ENCODE results near the gene CLPTM1.

CLPTM1 gene

DNA sequence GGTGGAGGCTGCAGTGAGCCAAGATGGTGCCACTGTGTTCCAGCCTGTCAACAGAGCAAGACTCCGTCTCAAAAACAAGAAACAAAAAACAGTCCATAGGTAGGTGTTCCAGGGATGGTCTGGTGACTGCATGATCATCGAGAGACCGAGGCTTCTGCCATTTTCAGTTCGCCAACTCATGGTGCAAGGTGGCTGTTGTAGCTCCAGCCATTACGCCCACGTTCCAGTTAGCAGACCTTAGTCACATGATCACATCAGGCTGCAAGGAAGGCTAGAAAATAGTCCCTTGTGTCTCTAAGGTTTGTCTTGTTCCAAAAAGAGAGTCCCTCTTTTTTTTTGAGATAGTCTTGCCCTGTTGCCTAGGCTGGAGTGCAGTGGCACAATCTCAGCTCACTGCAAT, 80.6 kb downstream of the CLPTM1 start:
- no peak overlapping the region for H3K18ac ChIP-seq (ENCODE audit: low read length)
- H3K9me3 ChIP-seq (replicated peaks in 1 of 2; ENCODE audit: control insufficient read depth in 2 of 2, insufficient read depth in 1 of 2, low read depth in 1 of 2, low read length in 2 of 2): peaks cover 0 to 3% of the 10 kb centered on the region in 2 donors
- H3K4ac ChIP-seq (ENCODE audit: low read length): no peak overlapping the region
- H3K27me3 ChIP-seq (ENCODE audit: control insufficient read depth in 3 of 3, insufficient read depth in 3 of 3, low read depth in 1 of 3, low read length in 3 of 3): no peaks in the 10 kb centered on the region
- no peak overlapping the region for H3K4me2 ChIP-seq (ENCODE audit: insufficient read depth, low read length, poor library complexity, severe bottlenecking)
- H3K23ac ChIP-seq (ENCODE audit: low read depth, low read length, poor library complexity): no peak overlapping the region
- no peak overlapping the region for H2BK12ac ChIP-seq (ENCODE audit: low read length)
- H3K36me3 ChIP-seq (replicated peaks in 1 of 2; ENCODE audit: control insufficient read depth in 2 of 2, insufficient read depth in 2 of 2, low read length in 2 of 2): peaks cover 11 to 13% of the 10 kb centered on the region in 2 donors
- H3K27ac ChIP-seq (replicated peaks; ENCODE audit: low read length): no peak overlapping the region
- H3K9ac ChIP-seq (ENCODE audit: low read depth, low read length, poor library complexity): no peak overlapping the region
- H3K4me1 ChIP-seq (ENCODE audit: control insufficient read depth in 2 of 2, insufficient read depth in 1 of 2, low read depth in 1 of 2, low read length in 2 of 2): peaks cover 8 to 11% of the 10 kb centered on the region in 2 donors
- no peak overlapping the region for H3K4me3 ChIP-seq (ENCODE audit: low read length in 2 of 2)
- no peak overlapping the region for H2AFZ ChIP-seq (ENCODE audit: low read length)
- no peak overlapping the region for H2AK5ac ChIP-seq (ENCODE audit: low read depth, low read length)
- WGBS, 2 donors (ENCODE audit: extremely low coverage in 2 of 2, insufficient read length in 2 of 2, insufficient replicate concordance in 1 of 2): no CpG with 5 or more reads among the region's 6 CpGs
- no peak overlapping the region for H4K91ac ChIP-seq (ENCODE audit: low read depth, low read length, poor library complexity)
- H3K79me1 ChIP-seq (ENCODE audit: low read depth, low read length): peaks cover 13% of the 10 kb centered on the region
- no peak overlapping the region for H2BK120ac ChIP-seq (ENCODE audit: low read depth, low read length)
- no peak overlapping the region for H2BK5ac ChIP-seq (ENCODE audit: low read length)
- no peak for DNase-seq (ENCODE audit: low spot score)
- no peak overlapping the region for H2BK15ac ChIP-seq (ENCODE audit: low read length)
- no peak overlapping the region for H3K14ac ChIP-seq (ENCODE audit: low read length)
- H4K8ac ChIP-seq (ENCODE audit: low read depth, low read length): no peak overlapping the region

DNA sequence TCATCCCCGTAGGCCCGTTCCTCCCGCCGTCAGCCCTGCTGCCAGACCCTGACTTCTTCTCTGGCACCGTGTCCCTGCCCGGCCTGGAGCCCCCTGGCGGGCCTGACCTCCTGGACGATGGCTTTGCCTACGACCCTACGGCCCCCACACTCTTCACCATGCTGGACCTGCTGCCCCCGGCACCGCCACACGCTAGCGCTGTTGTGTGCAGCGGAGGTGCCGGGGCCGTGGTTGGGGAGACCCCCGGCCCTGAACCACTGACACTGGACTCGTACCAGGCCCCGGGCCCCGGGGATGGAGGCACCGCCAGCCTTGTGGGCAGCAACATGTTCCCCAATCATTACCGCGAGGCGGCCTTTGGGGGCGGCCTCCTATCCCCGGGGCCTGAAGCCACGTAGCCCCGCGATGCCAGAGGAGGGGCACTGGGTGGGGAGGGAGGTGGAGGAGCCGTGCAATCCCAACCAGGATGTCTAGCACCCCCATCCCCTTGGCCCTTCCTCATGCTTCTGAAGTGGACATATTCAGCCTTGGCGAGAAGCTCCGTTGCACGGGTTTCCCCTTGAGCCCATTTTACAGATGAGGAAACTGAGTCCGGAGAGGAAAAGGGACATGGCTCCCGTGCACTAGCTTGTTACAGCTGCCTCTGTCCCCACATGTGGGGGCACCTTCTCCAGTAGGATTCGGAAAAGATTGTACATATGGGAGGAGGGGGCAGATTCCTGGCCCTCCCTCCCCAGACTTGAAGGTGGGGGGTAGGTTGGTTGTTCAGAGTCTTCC, 82.4 kb downstream of the CLPTM1 start:
- Histone ChIP-seq H3K18ac (ENCODE audit: low read length) (no peak overlapping the region), H3K4ac (ENCODE audit: low read length) (no peak overlapping the region), H3K23ac (ENCODE audit: low read depth, low read length, poor library complexity) (peak overlapping the region; percentile 83), H3K27me3 (ENCODE audit: control insufficient read depth in 3 of 3, insufficient read depth in 3 of 3, low read depth in 1 of 3, low read length in 3 of 3) (no peaks in the 10 kb centered on the region), H3K27ac (replicated peaks; ENCODE audit: low read length) (no peak overlapping the region), H3K4me2 (ENCODE audit: insufficient read depth, low read length, poor library complexity, severe bottlenecking) (no peak overlapping the region), H2BK12ac (ENCODE audit: low read length) (no peak overlapping the region), H3K9me3 (replicated peaks in 1 of 2; ENCODE audit: control insufficient read depth in 2 of 2, insufficient read depth in 1 of 2, low read depth in 1 of 2, low read length in 2 of 2) (peaks cover 0 to 1% of the 10 kb centered on the region in 2 donors), H4K8ac (ENCODE audit: low read depth, low read length) (no peak overlapping the region), H3K4me1 (ENCODE audit: control insufficient read depth in 2 of 2, insufficient read depth in 1 of 2, low read depth in 1 of 2, low read length in 2 of 2) (peaks cover 8 to 11% of the 10 kb centered on the region in 2 donors), H3K36me3 (replicated peaks in 1 of 2; ENCODE audit: control insufficient read depth in 2 of 2, insufficient read depth in 2 of 2, low read length in 2 of 2) (peaks cover 23 to 29% of the 10 kb centered on the region in 2 donors), H2BK15ac (ENCODE audit: low read length) (peak overlapping the region; percentile 24), H3K9ac (ENCODE audit: low read depth, low read length, poor library complexity) (no peak overlapping the region), H4K91ac (ENCODE audit: low read depth, low read length, poor library complexity) (peak overlapping the region; percentile 50), H2BK120ac (ENCODE audit: low read depth, low read length) (no peak overlapping the region), H3K79me1 (ENCODE audit: low read depth, low read length) (peaks cover 15% of the 10 kb centered on the region), H2AK5ac (ENCODE audit: low read depth, low read length) (peak overlapping the region; percentile 68), H2BK5ac (ENCODE audit: low read length) (peak overlapping the region; percentile 24), H3K4me3 (ENCODE audit: low read length in 2 of 2) (peak overlapping the region in 1 of 2 donors; percentile 27), H2AFZ (ENCODE audit: low read length) (no peak overlapping the region), H3K14ac (ENCODE audit: low read length) (no peak overlapping the region)
- DNase-seq (ENCODE audit: low spot score): no peak
- WGBS, 2 donors (ENCODE audit: extremely low coverage in 2 of 2, insufficient read length in 2 of 2, insufficient replicate concordance in 1 of 2): no CpG with 5 or more reads among the region's 37 CpGs

DNA sequence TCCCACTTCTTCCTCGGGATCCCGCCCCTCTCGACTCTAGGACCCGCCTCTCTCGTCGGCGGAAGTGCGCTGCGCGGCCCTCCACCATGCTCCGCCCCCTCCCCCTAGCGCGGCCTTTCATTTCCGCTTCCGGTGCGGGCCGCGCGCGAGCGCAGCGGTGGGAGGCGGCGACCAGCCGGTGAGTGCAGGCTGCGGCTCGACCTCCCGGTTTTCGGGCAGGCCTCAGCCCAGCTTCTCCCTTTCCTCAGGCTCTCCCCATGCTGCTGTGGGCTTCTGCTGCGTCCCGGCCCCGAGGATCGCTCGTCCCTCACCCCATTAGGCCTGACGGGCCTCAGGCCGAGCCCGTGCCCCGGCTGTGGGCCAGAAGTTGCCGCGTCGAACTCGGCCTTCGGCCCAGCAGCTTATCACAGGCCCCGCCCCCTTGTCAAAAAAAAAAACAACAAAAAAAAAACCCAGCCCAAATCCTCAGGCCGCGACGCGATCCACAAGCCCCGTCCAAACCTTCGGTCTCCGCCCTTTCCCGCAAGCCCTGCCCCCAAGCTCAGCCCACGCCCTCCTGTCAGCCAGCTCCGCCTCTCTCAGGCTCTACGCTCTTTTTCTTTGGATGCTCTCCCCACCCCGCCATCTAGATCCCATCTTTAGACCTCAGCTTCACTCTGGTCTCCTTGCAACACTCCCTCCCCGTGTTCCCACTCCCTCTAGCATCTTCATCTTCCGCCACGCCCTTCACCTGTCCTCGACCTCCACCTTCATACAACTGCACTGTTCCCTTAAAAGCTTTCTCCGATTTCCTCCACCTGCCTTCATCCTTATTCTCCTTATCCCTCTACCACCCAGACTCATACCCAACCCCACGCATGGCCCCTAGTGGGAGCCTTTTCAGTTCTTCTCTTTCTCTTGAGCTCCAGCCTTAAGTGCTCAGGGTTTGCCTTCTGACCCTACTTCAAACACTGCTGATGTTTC, 84.0 kb downstream of the CLPTM1 start, which contains the start of gene CLASRP:
TSS of gene CLASRP (plus strand) at position 115 of the 963 bp plus-strand sequence. CDS start 1,168 bp downstream, outside the sequence.
- H2BK5ac ChIP-seq (ENCODE audit: low read length): peak within 1 kb of the TSS; percentile 83
- DNase-seq (ENCODE audit: low spot score): peak; percentile 80
- H3K9me3 ChIP-seq (replicated peaks in 1 of 2; ENCODE audit: control insufficient read depth in 2 of 2, insufficient read depth in 1 of 2, low read depth in 1 of 2, low read length in 2 of 2): peaks cover 0 to 1% of the 10 kb centered on the region in 2 donors
- no CpG with 5 or more reads among the region's 62 CpGs for WGBS, 2 donors (ENCODE audit: extremely low coverage in 2 of 2, insufficient read length in 2 of 2, insufficient replicate concordance in 1 of 2)
- peaks cover 29 to 44% of the 10 kb centered on the region in 2 donors for H3K36me3 ChIP-seq (replicated peaks in 1 of 2; ENCODE audit: control insufficient read depth in 2 of 2, insufficient read depth in 2 of 2, low read length in 2 of 2)
- H3K9ac ChIP-seq (ENCODE audit: low read depth, low read length, poor library complexity): peak within 1 kb of the TSS; percentile 98
- peak within 1 kb of the TSS; percentile 99 for H3K18ac ChIP-seq (ENCODE audit: low read length)
- peak within 1 kb of the TSS; percentile 93 for H2AFZ ChIP-seq (ENCODE audit: low read length)
- no peak within 1 kb of the TSS for H2BK12ac ChIP-seq (ENCODE audit: low read length)
- H4K8ac ChIP-seq (ENCODE audit: low read depth, low read length): peak within 1 kb of the TSS; percentile 92
- H4K91ac ChIP-seq (ENCODE audit: low read depth, low read length, poor library complexity): no peak within 1 kb of the TSS
- no peak within 1 kb of the TSS for H2BK15ac ChIP-seq (ENCODE audit: low read length)
- H3K79me1 ChIP-seq (ENCODE audit: low read depth, low read length): peaks cover 15% of the 10 kb centered on the region
- peak within 1 kb of the TSS; percentile 85 for H3K27ac ChIP-seq (replicated peaks; ENCODE audit: low read length)
- H2AK5ac ChIP-seq (ENCODE audit: low read depth, low read length): peak within 1 kb of the TSS; percentile 68
- H3K14ac ChIP-seq (ENCODE audit: low read length): no peak within 1 kb of the TSS
- peaks cover 8 to 11% of the 10 kb centered on the region in 2 donors for H3K4me1 ChIP-seq (ENCODE audit: control insufficient read depth in 2 of 2, insufficient read depth in 1 of 2, low read depth in 1 of 2, low read length in 2 of 2)
- no peak within 1 kb of the TSS for H3K4ac ChIP-seq (ENCODE audit: low read length)
- H3K23ac ChIP-seq (ENCODE audit: low read depth, low read length, poor library complexity): peak within 1 kb of the TSS; percentile 98
- peak within 1 kb of the TSS; percentile 90 to 91 for H3K4me3 ChIP-seq (ENCODE audit: low read length in 2 of 2)
- H3K27me3 ChIP-seq (ENCODE audit: control insufficient read depth in 3 of 3, insufficient read depth in 3 of 3, low read depth in 1 of 3, low read length in 3 of 3): no peaks in the 10 kb centered on the region
- peak within 1 kb of the TSS; percentile 75 for H3K4me2 ChIP-seq (ENCODE audit: insufficient read depth, low read length, poor library complexity, severe bottlenecking)
- no peak within 1 kb of the TSS for H2BK120ac ChIP-seq (ENCODE audit: low read depth, low read length)

All from neuronal stem cell (in vitro differentiated cells).